ENCODE results near the gene KLRC3. TPM values are rescaled to one million over a fixed set of nuclear protein-coding genes. Genes with fewer than 3 reads are reported as not detected.

The KLRC3 gene
- total and polyA plus RNA-seq, 2 of the 13 experiments (the other 11 are each of a cell fraction or from before 2014, with no cell fraction given): not detected

GRCh38 chr12:10366875-10367274 is 53.5 kb downstream of the KLRC3 start:
- TF ChIP-seq STAG1 (CRISPR knock-in tag; IDR thresholded peaks at IDR 0.05) (peak; percentile 48), SP1 (IDR thresholded peaks at IDR 0.05) (no peak), SP1 (CRISPR knock-in tag; IDR thresholded peaks at IDR 0.05) (peak; percentile 22; the same call in 1 of the 2 replicates), SSRP1 (CRISPR knock-in tag; IDR thresholded peaks at IDR 0.05) (no peak), ARID3A (IDR thresholded peaks at IDR 0.05; ENCODE audit: low read depth, low read length) (peak; percentile 25; the same call in 1 of the 2 replicates), SMC3 (IDR thresholded peaks at IDR 0.05; ENCODE audit: low read length) (0 out of 2 replicates have a peak, but pooled peaks have one; percentile 30)
- BruUV-seq (replicated peaks): no TSS peak
- FAIRE-seq: no peak
- ChIA-PET POLR2A (no interaction called here), CTCF (ENCODE audit: low intra/inter-chr PET ratio, low total read pairs) (interaction anchor here (0.9 kb wide), 1 partner anchor 196 kb away, joined by 3 read pairs; no protein-coding TSS in a partner anchor)
- peaks cover 24% of the 10 kb centered on the region for H3K4me1 ChIP-seq (ENCODE audit: insufficient read depth, low read length)
- no peaks in the 10 kb centered on the region for H4K20me1 ChIP-seq (ENCODE audit: insufficient read depth, low read length)
- H3K4me3 ChIP-seq (replicated peaks in 1 of 3; ENCODE audit: insufficient read depth in 1 of 3, low read depth in 2 of 3, low read length in 3 of 3): no peak overlapping the region
- intact Hi-C loops (cut with micrococcal nuclease; ENCODE audit: unreplicated experiment) (loop anchor here (5.0 kb wide), 1 partner anchor 45 kb away; no protein-coding TSS in a partner anchor), in situ Hi-C loops (cut with HindIII; ENCODE audit: extremely low pct_ligation_motif_present, low pct_unique_long_range_greater_than_20kb) (no loop called here)
- H3K9ac ChIP-seq (ENCODE audit: insufficient read depth, low read depth, low read length): no peak overlapping the region
- no peaks in the 10 kb centered on the region for H3K36me3 ChIP-seq (replicated peaks in 1 of 2; ENCODE audit: control insufficient read depth in 1 of 2, insufficient read depth in 2 of 2, low read length in 2 of 2)
- no peak overlapping the region for H3K27ac ChIP-seq (ENCODE audit: extremely low read length, insufficient read depth, low read length)
- ATAC-seq: no peak
- H3K9me3 ChIP-seq (ENCODE audit: low read length): no peaks in the 10 kb centered on the region
- no peak overlapping the region for H3K4me2 ChIP-seq (ENCODE audit: low read depth, low read length)
- H3K27me3 ChIP-seq (ENCODE audit: control insufficient read depth in 1 of 2, insufficient read depth in 2 of 2, low read length in 2 of 2): no peaks in the 10 kb centered on the region; a peak in 1 of 5 replicates
- DNase-seq (ENCODE audit: low spot score): peak; percentile 23
- no peak overlapping the region for H2AFZ ChIP-seq (ENCODE audit: low read length)
- H3K79me2 ChIP-seq (ENCODE audit: insufficient read depth, low read length): no peaks in the 10 kb centered on the region

GRCh38 chr12:10365696-10366405 is 54.5 kb downstream of the KLRC3 start:
- H3K27me3 ChIP-seq (ENCODE audit: control insufficient read depth in 1 of 2, insufficient read depth in 2 of 2, low read length in 2 of 2): no peaks in the 10 kb centered on the region; a peak in 1 of 5 replicates
- H3K9me3 ChIP-seq (ENCODE audit: low read length): no peaks in the 10 kb centered on the region
- H3K27ac ChIP-seq (ENCODE audit: extremely low read length, insufficient read depth, low read length): no peak overlapping the region
- ATAC-seq (no peak), FAIRE-seq (no peak), DNase-seq (ENCODE audit: low spot score) (no peak)
- peak overlapping the region; percentile 64; the same call in 1 of the 2 replicates for H3K9ac ChIP-seq (ENCODE audit: insufficient read depth, low read depth, low read length)
- POLR2A ChIA-PET: interaction anchor here (0.7 kb wide), 1 partner anchor 806 kb away, joined by 4 read pairs; no protein-coding TSS in a partner anchor
- H3K4me2 ChIP-seq (ENCODE audit: low read depth, low read length): peak overlapping the region; percentile 84
- no peaks in the 10 kb centered on the region for H4K20me1 ChIP-seq (ENCODE audit: insufficient read depth, low read length)
- 18% methylated on average over 6 of the region's 6 CpGs for WGBS (ENCODE audit: low lambda C conversion rate)
- in situ Hi-C loops (cut with HindIII; ENCODE audit: extremely low pct_ligation_motif_present, low pct_unique_long_range_greater_than_20kb) (no loop called here), intact Hi-C loops (cut with micrococcal nuclease; ENCODE audit: unreplicated experiment) (loop anchor here (1.0 to 5.0 kb wide), 2 partner anchors 46 to 196 kb away; no protein-coding TSS in a partner anchor)
- no peaks in the 10 kb centered on the region for H3K79me2 ChIP-seq (ENCODE audit: insufficient read depth, low read length)
- H3K4me3 ChIP-seq (replicated peaks in 1 of 3; ENCODE audit: insufficient read depth in 1 of 3, low read depth in 2 of 3, low read length in 3 of 3): peak overlapping the region; percentile 74 to 82 (median 78)
- peak overlapping the region; percentile 100 for H2AFZ ChIP-seq (ENCODE audit: low read length)
- peaks cover 24% of the 10 kb centered on the region for H3K4me1 ChIP-seq (ENCODE audit: insufficient read depth, low read length)
- CTCF ChIA-PET (ENCODE audit: low intra/inter-chr PET ratio, low total read pairs): no interaction called here
- H3K36me3 ChIP-seq (replicated peaks in 1 of 2; ENCODE audit: control insufficient read depth in 1 of 2, insufficient read depth in 2 of 2, low read length in 2 of 2): no peaks in the 10 kb centered on the region
- no TSS peak for BruUV-seq (replicated peaks)
- TF ChIP-seq MBNL3 (CRISPR knock-in tag; conservative IDR thresholded peaks at IDR 0.05) (no peak), NFYB (CRISPR knock-in tag; IDR thresholded peaks at IDR 0.05) (no peak), ATF4 (CRISPR knock-in tag; IDR thresholded peaks at IDR 0.05) (no peak), MYNN (CRISPR knock-in tag; IDR thresholded peaks at IDR 0.05; ENCODE audit: low read depth) (no peak), ZNF260 (CRISPR knock-in tag; IDR thresholded peaks at IDR 0.05; ENCODE audit: borderline replicate concordance, low read depth) (no peak), POGK (CRISPR knock-in tag; conservative IDR thresholded peaks at IDR 0.05) (no peak)

All from HepG2 (cell line).